H1 (cell line): ENCODE data around the gene SFXN1. TPM values are rescaled to one million over a fixed set of nuclear protein-coding genes. Genes with fewer than 3 reads are reported as not detected.

Experiments used
- CTCF ChIA-PET: fragments of 300-600 bp; sonication (Branson Sonifier 250); formaldehyde crosslinking; loops from one replicate; lab custom pipeline; 2021; ENCODE audit not compliant: partially characterized antibody; lab: Charles Lee
- POLR2A ChIA-PET: fragments of 300-600 bp; sonication (Branson Sonifier 250); formaldehyde crosslinking; loops from one replicate; lab custom pipeline; 2021; ENCODE audit warnings: inconsistent platforms; ENCODE audit not compliant: partially characterized antibody; lab: Charles Lee
- DNase-seq, 2 experiments: peaks; one replicate each; pipeline versions ENCODE4 v3.0.0 to v3.0.0-alpha.2; 2010 to 2022; ENCODE audit warnings: low spot score in 2 of 2, low read depth in 1 of 2, mixed read lengths in 1 of 2
- FAIRE-seq: peaks from 2 replicates; lab custom pipeline; 2011; peaks lifted over from hg19 to GRCh38; lab: Jason Lieb, UNC
- H2AFZ ChIP-seq: 2 replicates; pipeline ENCODE4 v1.8.1; 2012; ENCODE audit warnings: low read length, inconsistent platforms
- H2AK5ac ChIP-seq: 2 replicates; pipeline ENCODE4 v1.6.1; 2013; ENCODE audit warnings: low read depth, low read length
- H2BK120ac ChIP-seq: replicated peaks from 2 replicates; pipeline ENCODE3; 2013; ENCODE audit warnings: low read depth, low read length, inconsistent platforms
- H2BK12ac ChIP-seq: 2 replicates; pipeline ENCODE4 v1.6.1; 2013; ENCODE audit warnings: low read depth, low read length
- H2BK15ac ChIP-seq: 2 replicates; pipeline ENCODE4 v1.6.1; 2013; ENCODE audit warnings: low read length
- H2BK20ac ChIP-seq: 2 replicates; pipeline ENCODE4 v1.6.1; 2013; ENCODE audit warnings: low read length
- H2BK5ac ChIP-seq: 2 replicates; pipeline ENCODE4 v1.6.1; 2013; ENCODE audit warnings: low read depth, low read length
- H3K14ac ChIP-seq: 2 replicates; pipeline ENCODE4 v1.6.1; 2013; ENCODE audit warnings: inconsistent platforms; ENCODE audit not compliant: insufficient read length
- H3K18ac ChIP-seq: 2 replicates; pipeline ENCODE4 v1.6.1; 2013; ENCODE audit warnings: low read length; ENCODE audit errors: extremely low read depth
- H3K23ac ChIP-seq: 2 replicates; pipeline ENCODE4 v1.6.1; 2013; ENCODE audit warnings: inconsistent platforms; ENCODE audit not compliant: insufficient read length
- H3K23me2 ChIP-seq: 2 replicates; pipeline ENCODE4 v1.6.1; 2013; ENCODE audit warnings: low read depth, low read length
- H3K27ac ChIP-seq: 2 replicates; pipeline ENCODE4 v1.6.1; 2011; ENCODE audit warnings: low read depth, low read length, inconsistent platforms
- H3K27me3 ChIP-seq, 4 experiments: replicated peaks in 1 of 4; 1 replicate in 1 of 4; 2 replicates in 3 of 4; pipeline versions ENCODE4 v1.6.1 to v1.8.1; 2011 to 2013; ENCODE audit warnings: low read length in 3 of 4, mild to moderate bottlenecking in 3 of 4, inconsistent platforms in 2 of 4, mixed read lengths in 2 of 4, moderate library complexity in 1 of 4; ENCODE audit not compliant: control insufficient read depth in 3 of 4, insufficient read depth in 3 of 4; ENCODE audit errors: extremely low read depth in 1 of 4
- H3K36me3 ChIP-seq, 4 experiments: 2 replicates each; pipeline versions ENCODE4 v1.6.1 to v1.8.1; 2011 to 2013; ENCODE audit warnings: mild to moderate bottlenecking in 4 of 4, low read length in 3 of 4, moderate library complexity in 2 of 4, control low read depth in 1 of 4, inconsistent platforms in 1 of 4; ENCODE audit not compliant: insufficient read depth in 4 of 4, control insufficient read depth in 2 of 4
- H3K4ac ChIP-seq: replicated peaks from 2 replicates; pipeline ENCODE3; 2013; ENCODE audit warnings: low read length, low read depth, mixed read lengths, inconsistent platforms; ENCODE audit not compliant: insufficient read length
- H3K4me1 ChIP-seq, 4 experiments: replicated peaks in 1 of 4; 1 replicate in 1 of 4; 2 replicates in 3 of 4; pipeline versions ENCODE4 v1.6.1 to v1.8.1; 2011 to 2013; ENCODE audit warnings: low read length in 3 of 4, inconsistent platforms in 2 of 4, mixed read lengths in 1 of 4; ENCODE audit not compliant: insufficient read depth in 4 of 4, control insufficient read depth in 3 of 4
- H3K4me2 ChIP-seq, 2 experiments: 2 replicates each; pipeline versions ENCODE4 v1.6.1 to v1.8.1; 2011 to 2013; ENCODE audit warnings: low read depth in 2 of 2, low read length in 2 of 2, control low read depth in 1 of 2, inconsistent platforms in 1 of 2, mild to moderate bottlenecking in 1 of 2; ENCODE audit not compliant: insufficient read depth in 1 of 2
- H3K4me3 ChIP-seq, 4 experiments: fragments of 200-600, 300-600 bp in 1 of 4; sonication (generic), shearing (Covaris generic), sonication (Bioruptor Twin) in 1 of 4; 2 replicates each; pipeline versions ENCODE4 v1.5.1 to v1.8.1; 2011 to 2016; ENCODE audit warnings: low read length in 4 of 4, low read depth in 3 of 4, control low read depth in 2 of 4, inconsistent platforms in 2 of 4, mild to moderate bottlenecking in 2 of 4, mixed read lengths in 1 of 4, moderate library complexity in 1 of 4; ENCODE audit not compliant: insufficient read depth in 2 of 4; ENCODE audit errors: extremely low read depth in 1 of 4
- H3K56ac ChIP-seq: replicated peaks from 2 replicates; pipeline ENCODE3; 2013; ENCODE audit warnings: low read depth, mild to moderate bottlenecking, mixed read lengths, low read length, inconsistent platforms; ENCODE audit not compliant: insufficient read length
- H3K79me1 ChIP-seq: 2 replicates; pipeline ENCODE4 v1.6.1; 2013; ENCODE audit warnings: low read depth, low read length, control low read depth
- H3K79me2 ChIP-seq, 2 experiments: 2 replicates each; pipeline versions ENCODE4 v1.6.1 to v1.8.1; 2012 to 2013; ENCODE audit warnings: low read length in 2 of 2, mild to moderate bottlenecking in 2 of 2, inconsistent platforms in 1 of 2; ENCODE audit not compliant: insufficient read depth in 2 of 2, control insufficient read depth in 1 of 2
- H3K9ac ChIP-seq, 4 experiments: replicated peaks in 1 of 4; 1 replicate in 1 of 4; 2 replicates in 3 of 4; pipeline versions ENCODE4 v1.6.1 to v1.8.1; 2011 to 2013; ENCODE audit warnings: low read depth in 3 of 4, low read length in 3 of 4, control low read depth in 2 of 4, mild to moderate bottlenecking in 2 of 4, moderate library complexity in 2 of 4, inconsistent platforms in 1 of 4; ENCODE audit errors: extremely low read depth in 1 of 4
- H3K9me3 ChIP-seq, 2 experiments: 2 replicates each; pipeline versions ENCODE4 v1.6.1 to v1.8.1; 2012 to 2013; ENCODE audit warnings: mild to moderate bottlenecking in 2 of 2, moderate library complexity in 2 of 2, control low read depth in 1 of 2, inconsistent platforms in 1 of 2, low read depth in 1 of 2, low read length in 1 of 2, mixed read lengths in 1 of 2; ENCODE audit not compliant: insufficient read depth in 2 of 2
- H4K20me1 ChIP-seq, 2 experiments: replicated peaks in 1 of 2; 2 replicates each; pipeline versions ENCODE3 to v1.8.1; 2011 to 2013; ENCODE audit warnings: inconsistent platforms in 2 of 2, low read length in 2 of 2, mild to moderate bottlenecking in 1 of 2; ENCODE audit not compliant: insufficient read depth in 2 of 2, control insufficient read depth in 1 of 2
- H4K5ac ChIP-seq: 2 replicates; pipeline ENCODE4 v1.6.1; 2013; ENCODE audit warnings: low read length, low read depth, mixed read lengths, inconsistent platforms; ENCODE audit not compliant: insufficient read length
- H4K8ac ChIP-seq: 2 replicates; pipeline ENCODE4 v1.8.0; 2013; ENCODE audit warnings: mild to moderate bottlenecking, moderate library complexity, low read length, inconsistent platforms; ENCODE audit not compliant: insufficient read depth; ENCODE audit errors: extremely low read depth
- H4K91ac ChIP-seq: replicated peaks from 2 replicates; pipeline ENCODE3; 2013; ENCODE audit warnings: low read length, mixed read lengths, inconsistent platforms; ENCODE audit not compliant: insufficient read length
- CREB1 ChIP-seq: IDR thresholded peaks from 2 replicates; pipeline ENCODE4 v1.6.1; 2012; ENCODE audit warnings: inconsistent platforms
- CTBP2 ChIP-seq: IDR thresholded peaks from 2 replicates; pipeline ENCODE4 v1.7.0; 2011; ENCODE audit warnings: borderline replicate concordance, mild to moderate bottlenecking, moderate library complexity, mixed read lengths, low read length; ENCODE audit not compliant: insufficient read depth, insufficient read length
- KDM5A ChIP-seq: fragments of 200-600 bp; IDR thresholded peaks from 2 replicates; pipeline ENCODE4 v1.7.1; 2012; ENCODE audit warnings: mild to moderate bottlenecking, low read length, inconsistent platforms, mixed read lengths
- ZNF274 ChIP-seq: IDR thresholded peaks from 2 replicates; pipeline ENCODE4 v1.7.0; 2012; ENCODE audit warnings: low read length, borderline replicate concordance; ENCODE audit errors: extremely low read depth
- WGBS, 2 experiments: shearing (Covaris generic) in 1 of 2; methylation state at CpG; one replicate each; pipeline versions ENCODE4 v1.1.6 to v1.1.7; 2013 to 2015; ENCODE audit warnings: low lambda C conversion rate in 2 of 2, mixed read lengths in 2 of 2, inconsistent platforms in 1 of 2, low coverage in 1 of 2, missing lambda C conversion rate in 1 of 2; ENCODE audit not compliant: insufficient replicate concordance in 2 of 2, insufficient coverage in 1 of 2, insufficient read length in 1 of 2; ENCODE audit errors: extremely low coverage in 1 of 2, missing lambda C conversion rate in 1 of 2; 5-methylcytosine and 5-hydroxymethylcytosine counted together
- polyA plus RNA-seq, 7 experiments: library from polyadenylated mRNA; depleted of rRNA in 3 of 7; stranded (reverse) in 5 of 7; unstranded in 2 of 7; fragments of >200 nt in 5 of 7; fragments of 200-250 nt in 2 of 7; gene quantifications; 1 replicate in 5 of 7; 2 replicates in 1 of 7; 4 replicates in 1 of 7; pipeline versions ENCODE4 v1.2.1 to v1.2.3, GENCODE V29; 2011 to 2013; ENCODE audit warnings: missing spikeins in 2 of 7, mixed read lengths in 2 of 7
- total RNA-seq: library from RNA; stranded (reverse); fragmentation: NEBNext Ultra II Directional; extraction: Animal tissue kit (Norgen Biotek cat#: 25700); gene quantifications from 2 replicates; pipeline ENCODE4 v1.2.1, GENCODE V29; 2021
- TF ChIP-seq, protein P1 (sequence below): IDR thresholded peaks from 2 replicates; pipeline ENCODE4 v1.6.1; 2011; ENCODE audit warnings: low read length, improper control_type of control experiment
- TF ChIP-seq, protein P2 (sequence below), 3 experiments: IDR thresholded peaks; 1 replicate in 2 of 3; 2 replicates in 1 of 3; pipeline versions ENCODE4 v1.5.1 to v1.6.1; 2011; ENCODE audit warnings: low read length in 3 of 3, mild to moderate bottlenecking in 3 of 3, inconsistent platforms in 2 of 3, low read depth in 1 of 3, moderate library complexity in 1 of 3; ENCODE audit not compliant: insufficient read depth in 1 of 3; ENCODE audit errors: control extremely low read depth in 1 of 3

The SFXN1 gene
- total and polyA plus RNA-seq, 2 of the 8 experiments (the other 6 are each of a cell fraction or from before 2014, with no cell fraction given): 72.7 to 97.6 TPM

DNA sequence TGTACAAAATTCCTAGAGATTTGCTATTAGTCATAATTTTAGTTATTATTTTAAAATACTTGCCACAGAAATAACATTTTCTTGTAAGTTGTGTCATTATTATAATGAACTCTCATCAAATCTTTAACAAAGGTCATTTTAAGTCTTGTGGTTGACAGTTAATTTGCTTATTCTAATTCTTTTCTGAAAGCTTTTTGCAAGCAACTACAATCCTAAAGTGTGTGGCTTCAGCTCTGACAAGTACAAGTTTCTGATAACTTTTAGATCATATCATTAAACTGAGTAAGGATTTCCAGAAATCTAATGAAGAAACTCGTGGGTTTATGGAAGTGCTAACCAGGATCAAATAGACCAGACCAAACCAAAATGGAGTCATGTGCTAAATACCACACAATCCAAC lies 86.4 kb downstream of the SFXN1 start:
- peaks cover 0 to 11% (median 1%) of the 10 kb centered on the region in 4 experiments; a peak in 3 of 7 replicates for H3K4me1 ChIP-seq
- no peaks in the 10 kb centered on the region for H4K20me1 ChIP-seq
- H2AK5ac ChIP-seq: no peak overlapping the region
- no peaks in the 10 kb centered on the region for H3K79me1 ChIP-seq
- H3K18ac ChIP-seq: no peak overlapping the region
- H3K4me3 ChIP-seq: no peak overlapping the region
- H3K9me3 ChIP-seq: no peaks in the 10 kb centered on the region
- no peaks in the 10 kb centered on the region for H3K23me2 ChIP-seq
- H3K36me3 ChIP-seq: no peaks in the 10 kb centered on the region
- no peak overlapping the region for H2BK12ac ChIP-seq
- no peak overlapping the region for H3K9ac ChIP-seq
- H2BK5ac ChIP-seq: no peak overlapping the region
- no peak overlapping the region for H3K23ac ChIP-seq
- no peak for FAIRE-seq
- no peak overlapping the region for H3K27ac ChIP-seq
- DNase-seq: no peak
- no peak overlapping the region for H3K14ac ChIP-seq
- no peak overlapping the region for H2AFZ ChIP-seq
- POLR2A ChIA-PET: interaction anchor here (0.9 kb wide), 1 partner anchor 17 kb away, joined by 4 read pairs; no protein-coding TSS in a partner anchor
- H3K27me3 ChIP-seq: no peaks in the 10 kb centered on the region
- no peak overlapping the region for H2BK120ac ChIP-seq
- H3K79me2 ChIP-seq: no peaks in the 10 kb centered on the region
- H2BK20ac ChIP-seq: no peak overlapping the region
- TF ChIP-seq, protein P1, sequence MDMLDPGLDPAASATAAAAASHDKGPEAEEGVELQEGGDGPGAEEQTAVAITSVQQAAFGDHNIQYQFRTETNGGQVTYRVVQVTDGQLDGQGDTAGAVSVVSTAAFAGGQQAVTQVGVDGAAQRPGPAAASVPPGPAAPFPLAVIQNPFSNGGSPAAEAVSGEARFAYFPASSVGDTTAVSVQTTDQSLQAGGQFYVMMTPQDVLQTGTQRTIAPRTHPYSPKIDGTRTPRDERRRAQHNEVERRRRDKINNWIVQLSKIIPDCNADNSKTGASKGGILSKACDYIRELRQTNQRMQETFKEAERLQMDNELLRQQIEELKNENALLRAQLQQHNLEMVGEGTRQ: no peak
- TF ChIP-seq KDM5A (no peak), CTBP2 (no peak), ZNF274 (no peak), CREB1 (no peak)
- TF ChIP-seq, protein P2, sequence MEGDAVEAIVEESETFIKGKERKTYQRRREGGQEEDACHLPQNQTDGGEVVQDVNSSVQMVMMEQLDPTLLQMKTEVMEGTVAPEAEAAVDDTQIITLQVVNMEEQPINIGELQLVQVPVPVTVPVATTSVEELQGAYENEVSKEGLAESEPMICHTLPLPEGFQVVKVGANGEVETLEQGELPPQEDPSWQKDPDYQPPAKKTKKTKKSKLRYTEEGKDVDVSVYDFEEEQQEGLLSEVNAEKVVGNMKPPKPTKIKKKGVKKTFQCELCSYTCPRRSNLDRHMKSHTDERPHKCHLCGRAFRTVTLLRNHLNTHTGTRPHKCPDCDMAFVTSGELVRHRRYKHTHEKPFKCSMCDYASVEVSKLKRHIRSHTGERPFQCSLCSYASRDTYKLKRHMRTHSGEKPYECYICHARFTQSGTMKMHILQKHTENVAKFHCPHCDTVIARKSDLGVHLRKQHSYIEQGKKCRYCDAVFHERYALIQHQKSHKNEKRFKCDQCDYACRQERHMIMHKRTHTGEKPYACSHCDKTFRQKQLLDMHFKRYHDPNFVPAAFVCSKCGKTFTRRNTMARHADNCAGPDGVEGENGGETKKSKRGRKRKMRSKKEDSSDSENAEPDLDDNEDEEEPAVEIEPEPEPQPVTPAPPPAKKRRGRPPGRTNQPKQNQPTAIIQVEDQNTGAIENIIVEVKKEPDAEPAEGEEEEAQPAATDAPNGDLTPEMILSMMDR (IDR thresholded peaks at IDR 0.05; ENCODE audit: control extremely low read depth in 1 of 3, insufficient read depth in 1 of 3, low read depth in 1 of 3, low read length in 3 of 3): no peak
- H3K56ac ChIP-seq: no peak overlapping the region
- no peak overlapping the region for H2BK15ac ChIP-seq
- no peak overlapping the region for H4K8ac ChIP-seq
- no peak overlapping the region for H3K4ac ChIP-seq
- CTCF ChIA-PET: interaction anchor here (1.0 kb wide), 1 partner anchor 28 kb away, joined by 4 read pairs; no protein-coding TSS in a partner anchor
- no peak overlapping the region for H4K91ac ChIP-seq
- H4K5ac ChIP-seq: no peak overlapping the region
- H3K4me2 ChIP-seq: no peak overlapping the region
- 81% methylated on average over 1 of the region's 1 CpG; no CpG with 5 or more reads in 1 of the 2 experiments for WGBS, 2 experiments
